Brain microvascular endothelial cell (primary cell): Measurements from ENCODE around the gene HLCS.
A peak's percentile ranks its signal among the peaks of the same experiment; 100 is the strongest.

ENCODE experiments used
- DNase-seq: peaks from one replicate; pipeline ENCODE4 v3.0.0-alpha.2; 2020
- H3K27ac ChIP-seq: fragments of 250-450 bp; sonication (Bioruptor Pico); 2 replicates; pipeline ENCODE4 v1.5.1; 2020; ENCODE audit warnings: mild to moderate bottlenecking, moderate library complexity
- H3K27me3 ChIP-seq: fragments of 250-450 bp; sonication (Bioruptor Pico); replicated peaks from 2 replicates; pipeline ENCODE4 v1.5.1; 2020; ENCODE audit warnings: mild to moderate bottlenecking
- H3K36me3 ChIP-seq: fragments of 250-450 bp; sonication (Bioruptor Pico); replicated peaks from 2 replicates; pipeline ENCODE4 v1.5.1; 2020; ENCODE audit warnings: mild to moderate bottlenecking
- H3K4me3 ChIP-seq: 2 replicates; pipeline ENCODE4 v1.5.1; 2011; ENCODE audit warnings: low read depth, mild to moderate bottlenecking, control low read depth, low read length, moderate library complexity
- in situ Hi-C: cut with HindIII; loops from 2 replicates; pipeline ENCODE4 v1.10.0; 2017; ENCODE audit warnings: low sequenced_read_pairs, low pct_ligation_motif_present
- TF ChIP-seq, protein P1 (sequence below): IDR thresholded peaks from 2 replicates; pipeline ENCODE4 v1.5.1; 2011; ENCODE audit warnings: low read depth, mild to moderate bottlenecking, moderate library complexity, low read length, control low read depth, inconsistent platforms; ENCODE audit errors: missing control alignments

The HLCS gene

DNA sequence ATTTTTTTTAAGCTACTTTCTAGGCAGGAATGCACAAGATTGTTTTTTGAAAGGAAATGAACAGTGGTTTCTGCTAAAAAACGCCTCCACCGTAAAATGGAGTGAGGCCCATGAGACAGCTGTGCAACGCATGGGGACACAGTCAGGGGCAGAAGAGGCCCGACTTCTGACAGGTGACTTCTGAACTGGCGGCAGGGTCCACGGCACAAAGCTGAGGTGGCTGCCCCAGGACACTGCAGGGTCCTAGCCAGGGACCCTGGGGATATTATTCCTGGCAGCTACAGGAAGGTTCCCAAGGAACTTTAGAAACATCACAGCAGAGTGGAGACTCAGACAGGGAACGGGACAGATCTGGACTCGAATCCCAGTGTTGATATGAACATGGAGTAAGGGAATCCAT is 192.5 kb downstream of the HLCS start:
- no peak for DNase-seq

DNA sequence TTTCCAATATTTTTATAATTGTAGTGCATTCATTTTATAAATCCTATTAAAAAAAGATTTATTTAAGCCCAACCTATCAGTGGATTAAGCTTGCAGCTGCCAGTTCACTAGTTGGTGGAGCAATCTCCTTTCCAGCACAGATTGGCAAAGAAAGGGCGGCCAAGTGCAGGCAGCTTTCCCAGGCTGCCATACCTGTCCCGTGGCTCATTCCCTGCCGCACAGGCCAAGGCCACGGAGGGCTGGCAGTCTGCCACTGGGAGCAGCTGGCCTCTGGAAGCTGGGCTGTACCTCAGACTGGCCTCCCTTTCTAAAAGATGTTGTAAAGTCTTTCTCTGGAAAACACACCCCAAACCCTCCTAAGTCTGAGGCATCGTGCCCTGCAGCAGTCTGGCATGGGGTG is 193.4 kb downstream of the HLCS start:
- Histone ChIP-seq H3K27me3 (no peaks in the 10 kb centered on the region), H3K27ac (no peak overlapping the region), H3K36me3 (no peaks in the 10 kb centered on the region), H3K4me3 (no peak overlapping the region)
- TF ChIP-seq, protein P1, sequence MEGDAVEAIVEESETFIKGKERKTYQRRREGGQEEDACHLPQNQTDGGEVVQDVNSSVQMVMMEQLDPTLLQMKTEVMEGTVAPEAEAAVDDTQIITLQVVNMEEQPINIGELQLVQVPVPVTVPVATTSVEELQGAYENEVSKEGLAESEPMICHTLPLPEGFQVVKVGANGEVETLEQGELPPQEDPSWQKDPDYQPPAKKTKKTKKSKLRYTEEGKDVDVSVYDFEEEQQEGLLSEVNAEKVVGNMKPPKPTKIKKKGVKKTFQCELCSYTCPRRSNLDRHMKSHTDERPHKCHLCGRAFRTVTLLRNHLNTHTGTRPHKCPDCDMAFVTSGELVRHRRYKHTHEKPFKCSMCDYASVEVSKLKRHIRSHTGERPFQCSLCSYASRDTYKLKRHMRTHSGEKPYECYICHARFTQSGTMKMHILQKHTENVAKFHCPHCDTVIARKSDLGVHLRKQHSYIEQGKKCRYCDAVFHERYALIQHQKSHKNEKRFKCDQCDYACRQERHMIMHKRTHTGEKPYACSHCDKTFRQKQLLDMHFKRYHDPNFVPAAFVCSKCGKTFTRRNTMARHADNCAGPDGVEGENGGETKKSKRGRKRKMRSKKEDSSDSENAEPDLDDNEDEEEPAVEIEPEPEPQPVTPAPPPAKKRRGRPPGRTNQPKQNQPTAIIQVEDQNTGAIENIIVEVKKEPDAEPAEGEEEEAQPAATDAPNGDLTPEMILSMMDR = no peak
- in situ Hi-C loops = no loop called here
- peak; percentile 41 for DNase-seq

More for the DNA sequence above, 192.5 kb downstream of the HLCS start:
- Histone ChIP-seq H3K27ac (no peak overlapping the region), H3K4me3 (no peak overlapping the region), H3K27me3 (no peaks in the 10 kb centered on the region), H3K36me3 (no peaks in the 10 kb centered on the region)
- TF ChIP-seq, protein P1 = no peak
- in situ Hi-C loops = no loop called here

DNA sequence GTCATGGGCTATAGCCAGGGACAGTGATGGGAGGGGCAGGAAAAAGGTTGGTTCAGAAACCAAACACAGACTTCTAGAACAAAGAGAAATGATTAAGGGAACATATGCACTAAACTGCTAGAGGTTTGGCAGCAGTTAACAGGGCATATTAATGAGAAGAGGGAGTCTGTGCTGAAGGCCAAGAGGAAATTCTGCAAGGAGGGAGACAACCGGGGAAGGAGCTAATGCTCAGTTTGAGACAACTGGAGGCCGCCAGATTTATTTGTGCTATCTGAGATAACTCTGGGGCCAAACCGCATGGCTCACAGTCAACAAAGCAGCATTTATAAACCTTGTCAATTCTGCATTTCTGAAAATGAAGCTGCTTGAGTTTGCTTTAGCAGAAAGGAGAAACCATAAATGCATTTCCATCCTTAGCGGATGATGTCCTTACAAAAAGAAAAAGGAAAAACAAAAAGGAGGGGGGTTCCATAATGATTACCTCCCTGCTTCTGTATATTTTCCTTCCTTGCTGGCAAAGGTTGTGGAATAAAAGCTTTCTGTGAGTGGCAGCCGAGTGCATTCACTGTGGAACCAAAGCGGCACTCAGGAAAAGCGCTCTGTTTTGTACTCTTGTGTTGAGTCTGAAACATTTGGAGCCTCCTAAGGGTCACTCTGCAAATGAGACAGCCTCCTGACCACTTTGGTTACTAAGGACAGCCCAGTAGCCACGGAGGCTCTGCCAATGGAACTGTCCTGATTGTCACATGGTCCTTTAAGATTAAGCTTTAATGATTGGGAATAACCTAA is 197.2 kb downstream of the HLCS start:
- DNase-seq = no peak
- no peaks in the 10 kb centered on the region for H3K27me3 ChIP-seq
- H3K27ac ChIP-seq = no peak overlapping the region
- no peak overlapping the region for H3K4me3 ChIP-seq
- TF ChIP-seq, protein P1 = no peak
- H3K36me3 ChIP-seq = no peaks in the 10 kb centered on the region
- in situ Hi-C loops = no loop called here

DNA sequence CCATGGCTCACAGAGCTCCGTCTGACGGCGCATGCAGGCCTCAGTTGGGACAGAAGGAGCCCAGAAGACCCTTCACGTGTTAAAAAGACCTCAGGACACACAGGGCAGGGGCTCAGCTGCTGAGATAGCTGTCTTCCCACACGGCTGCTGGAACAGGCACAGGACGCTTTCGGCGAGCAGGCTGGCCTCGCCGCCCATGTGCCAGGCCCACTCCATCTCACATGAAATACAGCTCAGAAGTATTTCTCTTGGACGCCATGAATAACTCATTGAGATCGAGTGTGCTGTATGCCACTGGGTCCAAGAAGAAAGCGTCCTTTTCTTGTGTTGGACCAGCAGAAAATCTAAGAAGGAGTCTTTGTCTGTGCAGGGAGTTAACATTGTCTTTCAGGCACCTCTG is 198.0 kb downstream of the HLCS start:
- in situ Hi-C loops = no loop called here
- no peak overlapping the region for H3K4me3 ChIP-seq
- no peaks in the 10 kb centered on the region for H3K36me3 ChIP-seq
- TF ChIP-seq, protein P1 = no peak
- H3K27ac ChIP-seq = no peak overlapping the region
- no peaks in the 10 kb centered on the region for H3K27me3 ChIP-seq
- no peak for DNase-seq

DNA sequence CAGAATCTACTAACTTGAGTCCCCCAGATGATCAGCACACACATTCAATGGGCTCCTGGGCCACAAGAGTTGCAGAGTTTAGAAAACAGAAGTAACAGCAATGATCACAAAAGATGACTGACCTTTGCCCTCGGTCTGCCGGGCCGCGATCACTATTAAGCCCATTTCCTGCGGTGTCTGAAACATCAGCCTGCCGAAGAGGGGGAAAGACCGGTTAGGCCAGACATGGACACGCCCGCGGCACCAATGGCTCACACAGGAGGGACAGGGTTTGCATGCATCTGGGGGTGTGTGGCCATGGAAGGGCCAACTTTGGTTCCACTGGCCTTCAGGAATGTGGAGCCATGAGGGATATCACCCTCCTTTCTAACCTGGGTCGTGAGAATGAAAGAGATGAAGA is 199.4 kb downstream of the HLCS start:
- no peaks in the 10 kb centered on the region for H3K36me3 ChIP-seq
- TF ChIP-seq, protein P1 = no peak
- no peak overlapping the region for H3K27ac ChIP-seq
- no peak for DNase-seq
- H3K4me3 ChIP-seq = no peak overlapping the region
- no peaks in the 10 kb centered on the region for H3K27me3 ChIP-seq
- in situ Hi-C loops = no loop called here

DNA sequence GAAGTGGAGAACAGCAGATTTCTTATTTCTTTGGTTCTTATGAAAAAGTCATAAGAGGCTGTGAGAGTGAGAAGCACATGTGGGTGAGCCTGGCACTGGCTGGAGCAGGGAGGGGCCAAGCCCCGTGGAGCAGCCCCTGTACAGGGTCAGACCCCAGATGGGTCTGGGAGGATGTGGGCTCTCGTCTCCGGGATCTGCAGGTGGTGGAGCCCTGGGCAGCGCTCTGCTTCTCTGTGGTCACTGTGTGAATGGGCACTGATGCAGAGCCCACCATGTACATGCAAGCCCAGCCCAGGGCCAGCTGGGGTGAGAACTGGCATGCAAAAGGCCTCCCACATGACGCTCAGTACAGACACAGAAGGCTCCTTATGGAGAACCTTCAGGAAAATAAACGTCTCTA is 200.0 kb downstream of the HLCS start:
- in situ Hi-C loops = no loop called here
- H3K4me3 ChIP-seq = no peak overlapping the region
- H3K27ac ChIP-seq = no peak overlapping the region
- no peak for DNase-seq
- TF ChIP-seq, protein P1 = no peak
- H3K27me3 ChIP-seq = no peaks in the 10 kb centered on the region
- H3K36me3 ChIP-seq = no peaks in the 10 kb centered on the region
